Right ventricle myocardium superior (tissue), 1 donor: ENCODE measurements around the gene SAMD8. TPM values are rescaled to one million over a fixed set of nuclear protein-coding genes. Genes with fewer than 3 reads are reported as not detected.

Source experiments
- ATAC-seq: fragments of 200-7000 bp; cut with Tn5 transposase; one replicate; pipeline ENCODE4 v1.9.1; 2020; ENCODE audit warnings: mild to moderate bottlenecking; ENCODE audit not compliant: poor library complexity
- DNase-seq: peaks from one replicate; pipeline ENCODE4 v3.0.0-alpha.2; 2020
- intact Hi-C: fragments of 100-400 bp; cut with DNase I; formaldehyde crosslinking; loops from one replicate; pipeline ENCODE4 v1.11.2; 2022
- total RNA-seq: library from RNA; stranded (reverse); fragmentation: NEBNext Ultra II Directional; extraction: Animal tissue kit (Norgen Biotek cat#: 25700); gene quantifications from one replicate; pipeline ENCODE4 v1.2.1, GENCODE V29; 2021
- donor health status: DM: no; HTN: yes; CAD: no; lungs with severe emphysema.

SAMD8 gene
- total RNA-seq, 1 donor from 2014 or later: 23.3 TPM

DNA sequence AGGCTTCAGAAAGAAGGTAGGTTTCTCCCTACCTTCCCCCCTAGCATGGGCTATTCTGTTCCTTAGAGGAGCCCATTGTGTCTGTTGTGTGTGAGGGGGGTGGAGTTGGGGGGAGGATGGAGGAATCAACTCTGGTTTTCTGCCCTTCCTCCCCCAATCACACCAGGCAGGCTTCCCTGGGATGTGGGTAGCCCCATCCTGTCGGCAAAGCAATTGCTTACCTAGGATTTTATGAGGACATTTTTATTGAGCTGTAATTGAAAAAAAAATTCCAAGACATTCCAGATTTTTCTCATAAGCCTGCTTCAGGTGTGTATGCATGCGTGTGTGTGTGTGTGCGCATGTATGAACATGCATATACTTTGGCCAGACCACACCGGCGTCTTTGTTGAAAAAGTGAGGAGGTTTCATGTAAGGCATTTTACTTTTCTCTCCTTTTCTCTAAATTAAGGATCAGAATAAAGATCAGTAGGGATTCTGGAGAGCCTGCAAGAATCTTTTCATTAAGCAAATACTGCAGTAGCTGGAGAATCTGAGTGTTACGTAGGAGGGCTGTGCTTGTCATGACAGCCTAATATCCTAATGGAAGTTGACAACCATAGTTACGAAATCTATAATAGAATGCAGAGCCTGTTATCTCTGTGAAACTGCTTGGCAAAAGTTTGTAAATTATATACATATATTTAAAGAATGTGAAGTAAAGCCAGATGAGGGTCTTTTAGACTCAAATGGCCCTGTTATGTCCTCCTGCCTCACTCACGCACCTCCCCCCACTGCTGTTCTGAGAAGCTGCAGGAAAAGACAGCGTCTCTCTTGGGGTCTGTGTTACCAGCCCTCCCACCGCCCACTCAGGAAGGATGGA, 27.3 kb upstream of the SAMD8 start:
- intact Hi-C loops: no loop called here
- ATAC-seq: no peak
- no peak for DNase-seq

DNA sequence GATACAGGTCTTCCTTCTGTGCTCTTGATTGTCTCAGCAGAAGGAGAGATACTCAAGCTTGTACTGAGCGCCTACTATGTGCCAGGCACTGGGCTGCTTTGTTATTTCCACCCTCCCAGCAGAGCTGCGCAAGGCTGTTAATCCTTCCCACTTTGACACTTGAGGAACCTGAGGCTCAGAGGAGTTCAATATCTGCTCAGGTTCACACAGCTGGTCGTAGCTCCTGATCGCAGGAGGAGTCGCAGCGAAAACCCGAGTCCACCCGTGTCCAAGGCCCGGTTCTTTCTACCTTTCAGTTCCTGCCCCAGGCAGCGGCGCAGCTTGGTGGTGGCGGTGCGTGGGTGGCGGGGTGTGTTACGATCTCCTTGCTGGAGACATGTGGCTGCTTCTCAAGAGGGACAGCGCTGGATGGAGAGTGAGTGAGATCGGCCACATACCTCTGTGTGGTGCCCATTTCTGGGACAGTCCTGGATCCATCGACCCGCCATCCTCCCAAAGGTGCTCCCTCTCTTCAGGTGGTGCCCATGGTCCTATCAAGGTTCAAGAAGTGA, 26.5 kb upstream of the SAMD8 start:
- DNase-seq: no peak
- intact Hi-C loops: no loop called here
- no peak for ATAC-seq

DNA sequence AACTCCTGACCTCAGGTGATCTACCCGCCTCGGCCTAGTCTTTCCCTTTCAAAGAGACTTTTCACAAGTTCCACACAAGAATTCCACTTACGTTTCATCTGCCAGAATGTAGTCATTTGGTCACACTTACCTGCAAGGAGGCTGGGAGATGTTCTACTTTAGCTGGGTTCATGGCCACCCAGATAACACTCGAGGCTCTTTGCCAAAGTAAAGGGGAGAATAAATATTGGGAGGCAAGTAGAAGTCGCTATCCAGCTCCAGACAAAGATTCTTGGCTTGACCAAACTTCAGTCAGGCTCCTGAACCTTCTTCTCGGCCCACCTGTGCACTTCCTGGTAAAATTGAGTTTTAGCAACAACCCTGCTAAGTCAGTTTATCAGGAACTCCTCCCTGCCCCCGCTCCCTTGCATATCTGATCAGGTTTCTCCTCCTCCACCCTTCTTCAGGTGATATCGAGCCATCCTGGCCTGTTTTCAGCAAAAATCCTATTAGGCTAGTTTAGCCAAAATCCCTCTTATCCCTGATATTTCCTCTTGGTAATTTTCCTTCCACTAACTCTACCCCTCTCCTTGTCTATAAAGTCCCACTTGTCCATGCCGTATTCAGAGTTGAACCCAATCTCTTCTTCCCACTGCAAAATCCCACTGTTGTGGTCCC, 25.1 kb upstream of the SAMD8 start:
- no peak for ATAC-seq

DNA sequence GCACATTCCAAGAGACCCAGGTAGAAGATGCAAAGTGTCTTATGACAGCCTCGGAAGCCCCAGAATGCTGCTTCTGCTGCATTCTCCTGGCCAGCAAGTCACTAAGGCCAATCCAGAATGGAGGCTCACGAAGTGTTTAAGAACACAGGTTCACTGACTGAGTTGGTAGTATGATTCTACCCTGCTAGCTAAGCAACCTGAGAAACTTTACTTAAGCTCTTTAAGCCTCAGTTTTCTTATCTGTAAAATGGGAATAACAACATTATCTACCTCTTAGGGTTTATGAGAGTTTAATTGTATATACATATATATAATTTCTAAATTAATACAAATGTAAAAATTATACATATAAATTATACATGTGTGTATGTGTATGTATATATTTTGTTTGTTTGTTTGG, 22.8 kb upstream of the SAMD8 start:
- ATAC-seq (no peak), DNase-seq (no peak)
- intact Hi-C loops: no loop called here

More for the DNA sequence above, 25.1 kb upstream of the SAMD8 start:
- intact Hi-C loops: no loop called here
- DNase-seq: no peak

DNA sequence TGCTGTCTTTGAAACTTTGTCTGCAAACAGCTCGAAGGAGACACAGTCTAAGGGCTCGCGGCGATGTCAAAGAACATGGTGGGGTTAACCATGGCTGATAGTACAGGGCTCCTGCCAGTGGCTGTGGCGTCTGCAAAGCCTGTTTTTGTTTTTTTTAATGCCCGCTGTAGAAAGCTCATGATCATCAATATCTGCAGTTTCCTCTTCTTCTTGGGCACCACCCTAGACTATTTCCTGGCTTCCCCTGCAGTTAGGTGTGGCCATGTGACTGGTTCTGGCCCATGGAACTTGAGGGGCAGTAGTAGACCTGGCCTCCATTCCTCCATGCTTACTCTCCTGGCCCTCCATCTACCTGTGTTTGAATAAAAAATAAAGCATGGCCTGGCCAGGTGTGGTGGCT, 21.8 kb upstream of the SAMD8 start:
- ATAC-seq (no peak), DNase-seq (no peak)
- intact Hi-C loops: no loop called here

DNA sequence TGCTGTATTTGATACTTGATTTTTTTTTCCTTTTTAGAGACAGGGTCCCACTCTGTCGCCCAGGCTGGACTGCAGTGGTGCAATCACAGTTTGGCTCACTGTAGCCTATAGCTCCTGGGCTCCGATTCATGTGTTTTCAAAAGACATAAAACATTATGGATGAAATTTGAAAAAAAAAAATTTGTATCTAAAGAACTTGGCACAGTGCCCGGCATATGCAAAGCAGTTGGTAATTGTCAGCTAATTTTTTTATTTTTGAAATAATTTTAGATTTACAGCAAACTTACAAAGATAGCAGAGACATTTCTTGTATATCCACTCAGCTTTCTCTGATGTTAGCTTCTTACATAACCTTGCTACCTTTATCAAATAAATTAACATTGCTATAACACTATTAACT, 20.3 kb upstream of the SAMD8 start:
- ATAC-seq: no peak
- no peak for DNase-seq
- intact Hi-C loops: no loop called here

DNA sequence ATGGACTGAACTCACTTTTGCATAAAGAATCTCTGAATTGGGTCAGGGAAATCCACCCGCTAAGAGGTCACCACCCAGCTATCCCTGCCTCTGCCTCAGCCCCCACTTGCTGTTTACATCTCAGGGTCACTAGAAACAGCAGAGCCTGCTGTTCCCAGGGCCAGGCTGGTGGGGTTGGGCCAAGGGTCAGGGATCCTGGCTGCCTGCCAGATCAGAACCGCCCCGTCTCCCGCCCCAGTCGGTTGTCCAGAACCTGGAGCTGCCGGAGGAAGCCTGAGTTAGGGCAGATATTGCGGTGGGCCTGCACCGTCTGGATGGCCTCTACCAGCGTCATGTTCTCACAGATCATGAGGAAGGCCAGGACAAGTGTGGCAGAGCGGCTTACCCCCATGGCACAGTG, 17.0 kb upstream of the SAMD8 start:
- intact Hi-C loops: no loop called here
- no peak for DNase-seq
- ATAC-seq: no peak

DNA sequence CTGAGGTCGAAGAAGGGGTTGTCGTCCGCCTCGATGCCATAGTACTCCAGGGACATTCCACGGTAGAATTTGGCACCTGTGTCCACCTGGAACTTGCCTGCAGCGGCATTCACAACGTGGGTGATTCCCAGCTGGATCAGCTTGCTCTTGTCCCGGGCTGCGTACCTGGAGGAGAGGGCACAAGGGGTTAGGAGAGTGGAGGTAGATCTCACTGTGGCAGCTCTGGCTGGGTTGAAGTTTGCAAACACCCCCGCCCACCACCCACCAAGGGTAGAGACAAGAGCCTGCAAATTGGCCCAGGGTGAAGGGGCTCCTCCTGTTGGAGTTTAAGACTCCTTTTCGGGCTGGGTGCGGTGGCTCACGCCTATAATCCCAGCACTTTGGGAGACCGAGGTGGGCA, 15.8 kb upstream of the SAMD8 start:
- ATAC-seq (no peak), DNase-seq (no peak)
- intact Hi-C loops: no loop called here

DNA sequence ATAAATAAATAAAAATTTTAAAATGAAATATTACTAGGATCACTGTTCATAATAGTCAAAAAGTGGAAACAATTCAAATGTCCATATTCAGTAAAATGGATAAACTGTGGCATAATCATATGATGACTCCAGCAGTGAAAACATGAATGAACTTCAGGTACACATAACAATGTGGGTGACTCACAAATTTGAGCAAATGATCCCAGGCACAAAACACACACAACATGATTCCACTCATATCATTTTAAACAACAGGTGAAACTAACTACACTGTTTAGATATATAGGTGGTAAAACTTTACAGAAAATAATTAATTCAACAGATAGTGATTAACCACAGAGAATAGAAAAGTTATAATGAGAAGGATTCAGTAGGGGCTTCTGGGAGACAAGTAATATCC, 14.7 kb upstream of the SAMD8 start:
- no peak for ATAC-seq
- intact Hi-C loops: no loop called here
- DNase-seq: no peak

DNA sequence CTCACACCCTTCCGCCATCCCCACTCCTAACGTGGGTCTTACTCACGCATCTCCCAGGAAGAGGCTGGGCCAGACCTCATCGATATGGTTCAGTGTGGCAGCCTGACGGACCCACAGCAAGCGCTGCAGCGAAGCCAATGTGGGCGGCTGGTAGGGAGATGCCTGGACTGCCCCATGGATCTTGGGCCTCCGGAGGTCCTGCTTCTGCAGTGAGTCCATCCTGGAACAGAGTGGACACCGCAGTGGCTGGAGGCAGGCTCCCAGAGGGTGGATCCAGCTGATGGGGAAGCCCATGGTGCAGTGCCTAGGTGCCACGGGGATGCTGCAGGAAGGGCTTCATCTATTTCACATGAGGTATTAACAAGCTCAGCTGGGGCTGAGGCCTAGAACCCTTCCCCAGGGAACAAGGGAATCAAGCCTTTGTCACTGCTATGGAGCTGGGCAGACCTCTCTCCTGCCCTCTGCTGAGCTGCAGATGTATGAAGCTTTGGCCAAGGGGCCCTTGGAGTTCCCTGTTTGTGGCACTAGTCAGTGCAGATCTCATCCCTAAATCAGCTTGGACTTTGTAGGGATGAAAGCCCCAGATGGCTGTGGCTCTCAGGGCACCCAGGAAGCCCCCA, 13.7 kb upstream of the SAMD8 start:
- ATAC-seq (no peak), DNase-seq (no peak)
- intact Hi-C loops: no loop called here

DNA sequence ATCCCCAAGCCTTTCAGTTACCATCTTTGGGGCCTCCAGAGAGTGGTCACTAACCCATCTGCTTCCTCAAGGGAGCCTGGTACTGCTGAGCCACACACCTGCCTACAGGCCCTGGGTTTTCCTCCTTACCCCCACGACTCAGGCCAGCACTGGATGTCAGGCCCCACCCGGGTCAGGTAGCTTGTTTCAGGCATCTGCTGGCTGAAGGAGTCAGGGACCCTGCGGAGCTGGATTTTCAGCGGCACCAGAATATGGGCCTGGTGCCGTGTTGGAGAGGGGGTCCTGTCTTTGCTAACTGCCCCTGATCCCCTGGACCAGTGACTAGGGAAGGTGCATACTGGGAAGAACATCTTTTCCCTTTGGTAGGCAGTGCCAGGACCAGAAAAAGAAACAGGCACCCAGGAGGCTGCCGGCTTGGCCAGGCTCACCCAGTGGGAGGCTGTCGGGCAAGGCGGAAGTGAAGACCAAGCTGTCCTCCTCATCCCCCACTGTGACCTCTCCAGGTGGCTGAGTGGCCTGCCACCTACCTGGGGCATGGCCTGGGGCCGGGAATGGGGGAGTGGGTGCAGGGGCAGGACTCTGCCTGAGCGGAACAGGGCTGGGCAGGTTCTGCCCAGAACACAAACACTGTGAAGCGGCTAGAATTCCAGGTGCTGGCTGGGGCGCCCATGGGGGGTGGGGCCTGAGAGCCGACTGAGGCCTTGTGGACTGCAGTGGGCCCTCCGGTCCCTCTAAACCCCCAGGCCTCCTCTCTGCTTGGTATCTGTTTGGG, 12.4 kb upstream of the SAMD8 start:
- DNase-seq: no peak
- intact Hi-C loops: no loop called here

DNA sequence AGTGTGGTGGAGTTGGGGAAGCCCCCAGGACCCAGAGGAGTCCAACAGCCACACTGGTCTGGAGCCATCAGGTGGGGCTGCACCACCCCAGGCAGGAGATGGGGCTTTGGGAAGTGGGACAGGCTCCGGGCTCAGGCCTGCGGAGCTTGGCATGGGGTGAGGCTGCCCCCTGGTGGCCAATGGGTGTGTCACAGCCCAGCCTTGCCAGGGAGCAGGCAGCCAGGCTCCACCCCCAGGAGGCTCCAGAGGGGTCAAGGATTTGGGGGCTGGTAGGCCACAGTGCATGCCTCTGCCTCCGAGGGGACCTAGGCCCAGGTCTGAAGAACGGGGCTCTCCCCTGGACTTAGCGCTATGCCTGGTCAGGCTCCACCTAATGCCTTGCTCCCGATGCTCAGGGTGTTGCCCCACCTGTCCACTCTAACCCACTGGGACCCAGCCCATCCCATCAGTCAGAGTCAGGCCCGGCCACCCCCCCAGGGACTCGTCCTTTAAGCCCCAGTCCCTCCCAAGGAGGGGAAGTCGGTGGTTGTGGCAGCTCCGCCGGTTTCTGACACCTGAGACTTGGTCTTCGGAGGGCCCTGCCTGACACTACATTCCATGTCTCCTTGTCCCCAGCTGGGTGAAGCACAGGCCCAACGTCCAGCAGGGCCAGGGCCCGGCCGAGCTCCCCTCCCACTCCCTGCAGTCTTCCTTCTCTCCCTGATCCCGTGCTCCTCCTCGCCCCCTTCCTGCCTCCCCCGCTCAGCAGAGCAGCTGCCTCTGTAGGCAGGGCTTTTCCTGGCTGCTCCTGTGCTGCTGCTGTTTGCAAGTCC, 11.3 kb upstream of the SAMD8 start:
- intact Hi-C loops: loop anchor here (5.0 kb wide), 2 partner anchors 838 to 853 kb away; no protein-coding TSS in a partner anchor
- DNase-seq: peak; percentile 88
- ATAC-seq: peak; percentile 92

More for the DNA sequence above, 12.4 kb upstream of the SAMD8 start:
- ATAC-seq: no peak

DNA sequence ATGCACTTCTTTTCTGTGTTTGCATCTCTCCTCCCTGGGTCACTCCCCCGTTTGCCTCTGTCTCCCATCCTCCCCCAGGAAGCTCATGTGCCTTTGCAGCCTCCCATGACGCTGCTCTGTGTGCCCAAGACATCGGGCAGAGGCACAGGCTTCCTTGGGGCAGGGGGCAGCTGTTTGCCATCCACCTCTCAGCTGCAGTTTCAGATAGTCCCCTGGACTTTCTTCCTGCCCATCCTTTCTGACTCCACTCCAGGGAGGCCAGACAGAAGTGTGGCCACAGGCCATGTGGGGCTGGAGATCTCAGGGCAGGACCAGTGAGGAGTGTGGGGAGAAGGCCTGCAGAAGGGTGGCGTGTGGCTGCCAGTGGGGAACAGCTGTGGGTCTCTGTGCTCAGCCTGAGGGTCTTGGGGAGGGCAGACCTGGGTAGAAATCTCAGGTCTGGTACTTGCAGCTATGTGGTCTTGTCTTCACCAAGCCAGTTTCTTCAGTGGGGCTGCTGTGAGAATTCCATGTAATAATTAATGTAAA, 10.6 kb upstream of the SAMD8 start:
- intact Hi-C loops: loop anchor here (5.0 kb wide), 2 partner anchors 839 to 854 kb away; no protein-coding TSS in a partner anchor

DNA sequence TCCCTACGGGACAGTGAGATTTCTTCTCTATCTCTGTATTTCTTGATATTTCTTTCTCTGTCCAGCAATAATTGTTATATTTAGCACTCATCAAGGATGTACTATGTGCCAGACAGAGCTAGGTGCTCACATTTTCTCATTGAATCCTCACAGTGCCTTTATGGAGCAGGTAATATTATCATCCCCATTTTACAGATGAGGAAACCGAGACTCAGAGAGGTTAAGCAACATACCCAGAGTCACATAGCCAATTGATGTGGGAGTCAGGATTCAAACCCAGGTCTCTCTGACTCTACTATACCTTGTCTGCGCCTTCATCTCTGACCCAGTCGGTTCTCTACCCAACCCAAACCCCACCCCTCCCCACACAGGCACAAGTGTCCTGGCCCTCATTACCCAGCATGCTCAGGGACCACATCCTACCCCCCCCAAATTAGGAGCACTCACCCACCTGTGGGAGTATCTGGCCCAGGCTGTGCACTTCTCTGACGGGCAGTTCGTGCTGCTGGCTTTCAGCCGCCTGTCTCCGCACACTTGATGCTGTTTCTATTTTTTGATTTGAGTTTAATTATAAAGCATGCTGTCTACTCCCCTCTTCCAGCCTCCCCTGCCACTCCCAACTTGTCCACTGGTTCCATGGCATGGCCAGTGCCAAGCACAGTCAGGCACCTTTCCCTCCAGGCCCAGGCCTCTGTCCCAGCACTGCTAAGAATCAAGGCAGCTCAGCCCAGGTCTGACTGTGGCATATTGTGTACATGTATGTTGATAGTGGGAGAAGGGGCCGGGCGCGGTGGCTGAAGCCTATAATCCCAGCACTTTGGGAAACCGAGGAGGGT, 9.8 kb upstream of the SAMD8 start:
- intact Hi-C loops: loop anchor here (5.0 kb wide), 2 partner anchors 839 to 854 kb away; no protein-coding TSS in a partner anchor
- ATAC-seq: peak; percentile 73
- peak; percentile 48 for DNase-seq

More for the DNA sequence above, 10.6 kb upstream of the SAMD8 start:
- no peak for ATAC-seq
- DNase-seq: no peak

DNA sequence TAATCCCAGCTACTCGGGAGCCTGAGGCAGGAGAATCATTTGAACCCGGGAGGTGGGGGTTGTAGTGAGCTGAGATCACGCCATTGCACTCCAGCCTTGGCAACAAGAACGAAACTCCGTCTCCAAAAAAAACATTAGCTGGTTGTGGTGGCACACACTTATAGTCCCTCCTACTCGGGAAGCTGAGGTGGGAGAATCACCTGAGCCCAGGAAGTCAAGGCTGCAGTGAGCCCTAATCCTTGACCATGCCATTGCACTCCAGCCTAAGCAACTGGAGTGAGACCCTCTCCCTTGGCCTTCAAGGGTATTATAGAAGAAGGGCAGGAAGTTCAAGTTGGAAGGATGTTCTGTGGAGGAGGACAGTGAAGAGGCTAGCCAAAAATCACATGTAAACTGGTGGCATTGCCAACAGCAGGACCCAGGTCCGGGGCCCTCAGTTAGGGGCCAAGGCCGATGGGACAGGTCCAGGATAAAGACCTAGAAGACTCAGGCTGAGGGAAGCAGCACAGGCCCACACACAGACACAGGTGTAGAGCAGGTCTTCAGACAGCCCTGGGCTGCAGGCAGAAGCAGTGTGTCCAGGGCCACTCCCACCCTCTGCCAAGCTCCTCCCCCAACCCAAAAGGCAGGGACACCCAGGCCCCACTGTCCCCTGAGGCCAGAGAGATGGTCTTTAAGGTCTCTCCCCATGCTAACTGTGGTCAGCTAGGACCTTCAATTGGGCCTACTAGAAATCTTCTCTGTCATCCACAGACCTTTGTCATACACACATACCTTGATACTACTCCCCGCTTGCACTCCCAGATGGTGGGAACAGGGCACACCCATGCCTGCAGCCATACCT, 8.4 kb upstream of the SAMD8 start:
- intact Hi-C loops: loop anchor here (5.0 kb wide), 2 partner anchors 841 to 856 kb away; no protein-coding TSS in a partner anchor
- no peak for DNase-seq
- ATAC-seq: no peak
